HepG2 (cell line): Measurements from ENCODE around the gene TUBA8. TPM values are rescaled to one million over a fixed set of nuclear protein-coding genes. Genes with fewer than 3 reads are reported as not detected.

ENCODE experiments used
- ATF1 ChIP-seq: IDR thresholded peaks from 2 replicates; pipeline ENCODE4 v1.6.1; 2016; ENCODE audit warnings: mild to moderate bottlenecking, control low read depth
- KAT2B ChIP-seq: fragments of 150-350 bp; IDR thresholded peaks from 2 replicates; pipeline ENCODE4 v1.6.1; 2014; ENCODE audit warnings: low read depth, low read length, borderline replicate concordance
- MED1 ChIP-seq: sonication (generic); formaldehyde crosslinking; IDR thresholded peaks from 2 replicates; pipeline ENCODE4 v1.4.0; 2020; ENCODE audit warnings: missing genetic modification reagents
- MXI1 ChIP-seq: IDR thresholded peaks from 3 replicates; pipeline ENCODE4 v1.6.1; 2012; ENCODE audit warnings: low read depth, low read length, inconsistent platforms, borderline replicate concordance
- NPAS2 ChIP-seq: sonication (generic); formaldehyde crosslinking; IDR thresholded peaks from 2 replicates; pipeline ENCODE4 v1.8.0; 2022; ENCODE audit warnings: mild to moderate bottlenecking, missing genetic modification reagents, borderline replicate concordance
- SALL1 ChIP-seq: sonication (generic); formaldehyde crosslinking; IDR thresholded peaks from 2 replicates; pipeline ENCODE4 v1.8.0; 2022; ENCODE audit warnings: mild to moderate bottlenecking, missing genetic modification reagents
- SALL2 ChIP-seq: sonication (generic); formaldehyde crosslinking; IDR thresholded peaks from 2 replicates; pipeline ENCODE4 v1.8.1; 2023; ENCODE audit warnings: mild to moderate bottlenecking, missing genetic modification reagents, inconsistent platforms
- SUZ12 ChIP-seq: fragments of 150-350 bp; IDR thresholded peaks from 2 replicates; pipeline ENCODE4 v1.6.1; 2014; ENCODE audit warnings: low read depth, low read length
- ZKSCAN1 ChIP-seq: fragments of 150-350 bp; IDR thresholded peaks from 2 replicates; pipeline ENCODE4 v1.6.1; 2014; ENCODE audit warnings: low read length
- ZNF282 ChIP-seq: fragments of 450-650 bp; IDR thresholded peaks from 2 replicates; pipeline ENCODE4 v1.6.1; 2018; ENCODE audit not compliant: partially characterized antibody
- ZNF556 ChIP-seq: sonication (generic); formaldehyde crosslinking; IDR thresholded peaks from 2 replicates; pipeline ENCODE4 v1.4.0; 2020; ENCODE audit warnings: mild to moderate bottlenecking, missing genetic modification reagents, borderline replicate concordance
- ZNF598 ChIP-seq: sonication (generic); formaldehyde crosslinking; IDR thresholded peaks from 2 replicates; pipeline ENCODE4 v1.5.1; 2020; ENCODE audit warnings: mild to moderate bottlenecking, missing genetic modification reagents, borderline replicate concordance
- ZNF720 ChIP-seq: sonication (generic); formaldehyde crosslinking; IDR thresholded peaks from 2 replicates; pipeline ENCODE4 v1.4.0; 2020; ENCODE audit warnings: missing genetic modification reagents
- ZNF746 ChIP-seq: sonication (generic); formaldehyde crosslinking; IDR thresholded peaks from 2 replicates; pipeline ENCODE4 v1.8.0; 2022; ENCODE audit warnings: mild to moderate bottlenecking, missing genetic modification reagents
- ZSCAN22 ChIP-seq: sonication (generic); formaldehyde crosslinking; IDR thresholded peaks from 2 replicates; pipeline ENCODE4 v1.4.0; 2020; ENCODE audit warnings: mild to moderate bottlenecking, missing genetic modification reagents
- polyA plus RNA-seq, 8 experiments: library from polyadenylated mRNA; depleted of rRNA in 3 of 8; stranded (reverse) in 7 of 8; unstranded in 1 of 8; fragments of >200 nt; fragmentation: Illumina TruSeq in 4 of 8; extraction: Trizol in 4 of 8; gene quantifications; 2 replicates each; pipeline versions ENCODE4 v1.2.1 to v1.2.3, GENCODE V29; 2011 to 2016; ENCODE audit warnings: low read depth in 4 of 8, missing spikeins in 1 of 8, mixed read lengths in 1 of 8; ENCODE audit not compliant: insufficient read depth in 1 of 8
- total RNA-seq, 5 experiments: library from RNA; depleted of rRNA; stranded (reverse); fragments of >200 nt; fragmentation: Illumina TruSeq; extraction: Trizol; gene quantifications; 2 replicates each; pipeline ENCODE4 v1.2.3, GENCODE V29; 2016; ENCODE audit warnings: low read depth in 1 of 5
- TF ChIP-seq, protein P1 (sequence below): sonication (generic); formaldehyde crosslinking; IDR thresholded peaks from 2 replicates; pipeline ENCODE4 v1.4.0; 2020; ENCODE audit warnings: missing genetic modification reagents
- TF ChIP-seq, protein P2 (sequence below): sonication (generic); formaldehyde crosslinking; IDR thresholded peaks from 2 replicates; pipeline ENCODE4 v1.4.0; 2020; ENCODE audit warnings: missing genetic modification reagents
- TF ChIP-seq, protein P3 (sequence below): sonication (generic); formaldehyde crosslinking; IDR thresholded peaks from 2 replicates; pipeline ENCODE4 v1.5.0; 2020; ENCODE audit warnings: missing genetic modification reagents
- TF ChIP-seq, protein P4 (sequence below): sonication (generic); formaldehyde crosslinking; IDR thresholded peaks from 2 replicates; pipeline ENCODE4 v1.5.1; 2020; ENCODE audit warnings: missing genetic modification reagents, mild to moderate bottlenecking, borderline replicate concordance
- TF ChIP-seq, protein P5 (sequence below): sonication (generic); formaldehyde crosslinking; IDR thresholded peaks from 2 replicates; pipeline ENCODE4 v1.8.0; 2022; ENCODE audit warnings: missing genetic modification reagents, mild to moderate bottlenecking, inconsistent platforms, borderline replicate concordance
- TF ChIP-seq, protein P6 (sequence below): sonication (generic); formaldehyde crosslinking; IDR thresholded peaks from 2 replicates; pipeline ENCODE4 v1.4.0; 2020; ENCODE audit warnings: missing genetic modification reagents, mild to moderate bottlenecking, borderline replicate concordance

TUBA8 gene
- total and polyA plus RNA-seq, 2 of the 13 experiments (the other 11 are each of a cell fraction or from before 2014, with no cell fraction given) = 0.35 to 0.69 TPM

DNA sequence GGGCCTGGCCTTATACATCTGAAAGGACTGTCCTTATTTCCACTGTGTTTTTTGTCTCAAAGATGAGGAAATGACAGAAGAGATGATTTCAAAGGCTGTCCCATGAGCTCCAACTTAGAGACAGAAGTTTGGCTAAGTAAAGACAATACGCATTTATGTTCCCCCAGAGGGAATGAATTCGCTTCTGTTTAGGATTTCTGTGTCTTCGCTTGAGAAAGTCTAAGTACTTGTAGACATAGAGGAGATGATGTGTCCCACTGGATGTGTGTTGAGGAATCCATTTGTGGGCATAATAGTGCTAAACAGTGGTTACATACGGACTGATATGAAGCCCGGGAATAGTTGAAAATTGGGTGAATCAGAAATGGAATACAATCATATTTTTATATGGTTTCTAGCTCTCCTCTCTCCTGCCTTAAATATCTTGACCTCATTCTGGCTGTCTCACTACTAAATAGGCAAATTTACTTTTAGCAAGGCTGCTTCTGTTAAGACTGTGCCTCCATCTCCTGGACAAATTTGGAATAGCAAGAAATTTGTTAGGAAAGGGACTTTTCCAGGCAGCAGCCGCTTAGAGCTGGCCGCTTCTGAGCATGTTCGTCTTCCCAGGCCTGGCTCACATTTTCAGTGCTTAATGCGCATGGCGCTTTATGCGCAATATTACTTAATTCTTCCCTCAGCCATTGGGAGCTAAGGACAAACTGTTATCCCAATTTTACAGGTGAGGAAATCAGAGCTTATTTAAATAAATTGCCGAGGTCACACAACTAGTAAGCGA lies 34.7 kb upstream of the TUBA8 start (continued):
- TF ChIP-seq, protein P1, sequence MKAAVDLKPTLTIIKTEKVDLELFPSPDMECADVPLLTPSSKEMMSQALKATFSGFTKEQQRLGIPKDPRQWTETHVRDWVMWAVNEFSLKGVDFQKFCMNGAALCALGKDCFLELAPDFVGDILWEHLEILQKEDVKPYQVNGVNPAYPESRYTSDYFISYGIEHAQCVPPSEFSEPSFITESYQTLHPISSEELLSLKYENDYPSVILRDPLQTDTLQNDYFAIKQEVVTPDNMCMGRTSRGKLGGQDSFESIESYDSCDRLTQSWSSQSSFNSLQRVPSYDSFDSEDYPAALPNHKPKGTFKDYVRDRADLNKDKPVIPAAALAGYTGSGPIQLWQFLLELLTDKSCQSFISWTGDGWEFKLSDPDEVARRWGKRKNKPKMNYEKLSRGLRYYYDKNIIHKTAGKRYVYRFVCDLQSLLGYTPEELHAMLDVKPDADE (CRISPR knock-in tag) = no peak
- TF ChIP-seq ZSCAN22 (CRISPR knock-in tag) (no peak), MXI1 (no peak), ZNF556 (CRISPR knock-in tag) (no peak), ATF1 (no peak), KAT2B (no peak), ZNF282 (no peak), ZNF720 (CRISPR knock-in tag) (no peak), MED1 (CRISPR knock-in tag) (0 out of 2 replicates have a peak, but pooled peaks have one; percentile 34), NPAS2 (CRISPR knock-in tag) (no peak), SUZ12 (no peak), ZNF598 (no peak), SALL1 (CRISPR knock-in tag) (peak; percentile 32; the same call in 1 of the 2 replicates), SALL2 (0 out of 2 replicates have a peak, but pooled peaks have one; percentile 34), ZNF746 (no peak), ZKSCAN1 (no peak)
- TF ChIP-seq, protein P2, sequence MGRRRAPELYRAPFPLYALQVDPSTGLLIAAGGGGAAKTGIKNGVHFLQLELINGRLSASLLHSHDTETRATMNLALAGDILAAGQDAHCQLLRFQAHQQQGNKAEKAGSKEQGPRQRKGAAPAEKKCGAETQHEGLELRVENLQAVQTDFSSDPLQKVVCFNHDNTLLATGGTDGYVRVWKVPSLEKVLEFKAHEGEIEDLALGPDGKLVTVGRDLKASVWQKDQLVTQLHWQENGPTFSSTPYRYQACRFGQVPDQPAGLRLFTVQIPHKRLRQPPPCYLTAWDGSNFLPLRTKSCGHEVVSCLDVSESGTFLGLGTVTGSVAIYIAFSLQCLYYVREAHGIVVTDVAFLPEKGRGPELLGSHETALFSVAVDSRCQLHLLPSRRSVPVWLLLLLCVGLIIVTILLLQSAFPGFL (CRISPR knock-in tag) = no peak
- TF ChIP-seq, protein P3, sequence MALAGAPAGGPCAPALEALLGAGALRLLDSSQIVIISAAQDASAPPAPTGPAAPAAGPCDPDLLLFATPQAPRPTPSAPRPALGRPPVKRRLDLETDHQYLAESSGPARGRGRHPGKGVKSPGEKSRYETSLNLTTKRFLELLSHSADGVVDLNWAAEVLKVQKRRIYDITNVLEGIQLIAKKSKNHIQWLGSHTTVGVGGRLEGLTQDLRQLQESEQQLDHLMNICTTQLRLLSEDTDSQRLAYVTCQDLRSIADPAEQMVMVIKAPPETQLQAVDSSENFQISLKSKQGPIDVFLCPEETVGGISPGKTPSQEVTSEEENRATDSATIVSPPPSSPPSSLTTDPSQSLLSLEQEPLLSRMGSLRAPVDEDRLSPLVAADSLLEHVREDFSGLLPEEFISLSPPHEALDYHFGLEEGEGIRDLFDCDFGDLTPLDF (CRISPR knock-in tag) = no peak
- TF ChIP-seq, protein P4, sequence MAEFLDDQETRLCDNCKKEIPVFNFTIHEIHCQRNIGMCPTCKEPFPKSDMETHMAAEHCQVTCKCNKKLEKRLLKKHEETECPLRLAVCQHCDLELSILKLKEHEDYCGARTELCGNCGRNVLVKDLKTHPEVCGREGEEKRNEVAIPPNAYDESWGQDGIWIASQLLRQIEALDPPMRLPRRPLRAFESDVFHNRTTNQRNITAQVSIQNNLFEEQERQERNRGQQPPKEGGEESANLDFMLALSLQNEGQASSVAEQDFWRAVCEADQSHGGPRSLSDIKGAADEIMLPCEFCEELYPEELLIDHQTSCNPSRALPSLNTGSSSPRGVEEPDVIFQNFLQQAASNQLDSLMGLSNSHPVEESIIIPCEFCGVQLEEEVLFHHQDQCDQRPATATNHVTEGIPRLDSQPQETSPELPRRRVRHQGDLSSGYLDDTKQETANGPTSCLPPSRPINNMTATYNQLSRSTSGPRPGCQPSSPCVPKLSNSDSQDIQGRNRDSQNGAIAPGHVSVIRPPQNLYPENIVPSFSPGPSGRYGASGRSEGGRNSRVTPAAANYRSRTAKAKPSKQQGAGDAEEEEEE = no peak
- TF ChIP-seq, protein P5, sequence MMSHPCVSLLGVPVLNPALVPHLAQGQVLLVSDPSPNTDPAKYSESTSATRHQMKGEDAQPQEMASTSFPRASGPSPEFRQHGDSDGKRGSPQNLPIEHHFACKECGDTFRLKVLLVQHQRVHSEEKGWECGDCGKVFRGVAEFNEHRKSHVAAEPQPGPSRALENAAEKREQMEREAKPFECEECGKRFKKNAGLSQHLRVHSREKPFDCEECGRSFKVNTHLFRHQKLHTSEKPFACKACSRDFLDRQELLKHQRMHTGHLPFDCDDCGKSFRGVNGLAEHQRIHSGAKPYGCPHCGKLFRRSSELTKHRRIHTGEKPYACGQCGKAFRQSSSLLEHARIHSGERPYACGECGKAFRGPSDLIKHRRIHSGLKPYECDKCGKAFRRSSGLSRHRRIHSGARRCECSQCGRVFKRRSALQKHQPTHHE (CRISPR knock-in tag) = no peak
- TF ChIP-seq, protein P6, sequence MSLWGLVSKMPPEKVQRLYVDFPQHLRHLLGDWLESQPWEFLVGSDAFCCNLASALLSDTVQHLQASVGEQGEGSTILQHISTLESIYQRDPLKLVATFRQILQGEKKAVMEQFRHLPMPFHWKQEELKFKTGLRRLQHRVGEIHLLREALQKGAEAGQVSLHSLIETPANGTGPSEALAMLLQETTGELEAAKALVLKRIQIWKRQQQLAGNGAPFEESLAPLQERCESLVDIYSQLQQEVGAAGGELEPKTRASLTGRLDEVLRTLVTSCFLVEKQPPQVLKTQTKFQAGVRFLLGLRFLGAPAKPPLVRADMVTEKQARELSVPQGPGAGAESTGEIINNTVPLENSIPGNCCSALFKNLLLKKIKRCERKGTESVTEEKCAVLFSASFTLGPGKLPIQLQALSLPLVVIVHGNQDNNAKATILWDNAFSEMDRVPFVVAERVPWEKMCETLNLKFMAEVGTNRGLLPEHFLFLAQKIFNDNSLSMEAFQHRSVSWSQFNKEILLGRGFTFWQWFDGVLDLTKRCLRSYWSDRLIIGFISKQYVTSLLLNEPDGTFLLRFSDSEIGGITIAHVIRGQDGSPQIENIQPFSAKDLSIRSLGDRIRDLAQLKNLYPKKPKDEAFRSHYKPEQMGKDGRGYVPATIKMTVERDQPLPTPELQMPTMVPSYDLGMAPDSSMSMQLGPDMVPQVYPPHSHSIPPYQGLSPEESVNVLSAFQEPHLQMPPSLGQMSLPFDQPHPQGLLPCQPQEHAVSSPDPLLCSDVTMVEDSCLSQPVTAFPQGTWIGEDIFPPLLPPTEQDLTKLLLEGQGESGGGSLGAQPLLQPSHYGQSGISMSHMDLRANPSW = no peak
